ENCODE measurements around the gene CDC42EP4. TPM values are rescaled to one million over a fixed set of nuclear protein-coding genes. Genes with fewer than 3 reads are reported as not detected.
"Not testable (repeated sequence)": the region's sequence is repeated elsewhere in the genome, so short reads cannot be mapped to it uniquely, and the experiment has no call there.

The CDC42EP4 gene
- total RNA-seq, 1 donor from 2014 or later: 70.8 TPM

DNA sequence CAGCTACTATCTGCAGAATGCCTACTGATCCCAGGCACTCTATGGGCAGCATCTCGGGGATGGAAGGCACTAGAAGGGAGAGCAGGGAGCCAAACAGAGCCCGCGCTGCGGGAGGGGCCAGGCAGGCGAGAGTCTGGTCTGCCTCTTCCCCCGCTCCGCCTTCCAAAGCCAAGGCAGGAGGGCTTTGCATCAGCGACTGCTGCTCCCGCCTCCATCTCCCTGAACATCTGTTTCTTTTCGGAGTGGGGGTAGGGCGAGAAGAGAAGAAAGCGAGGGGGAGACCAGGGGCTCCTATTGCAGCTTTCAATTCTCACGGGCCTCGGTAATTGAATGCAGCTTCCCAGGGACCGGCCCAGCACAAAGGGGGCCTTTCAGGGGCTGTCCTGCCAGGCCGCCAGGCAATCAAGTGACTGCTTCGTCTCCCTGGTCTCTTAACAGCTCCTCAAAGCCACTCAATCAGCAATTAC is 31.4 kb upstream of the CDC42EP4 start:
- peak; percentile 64 for DNase-seq (ENCODE audit: low spot score)

DNA sequence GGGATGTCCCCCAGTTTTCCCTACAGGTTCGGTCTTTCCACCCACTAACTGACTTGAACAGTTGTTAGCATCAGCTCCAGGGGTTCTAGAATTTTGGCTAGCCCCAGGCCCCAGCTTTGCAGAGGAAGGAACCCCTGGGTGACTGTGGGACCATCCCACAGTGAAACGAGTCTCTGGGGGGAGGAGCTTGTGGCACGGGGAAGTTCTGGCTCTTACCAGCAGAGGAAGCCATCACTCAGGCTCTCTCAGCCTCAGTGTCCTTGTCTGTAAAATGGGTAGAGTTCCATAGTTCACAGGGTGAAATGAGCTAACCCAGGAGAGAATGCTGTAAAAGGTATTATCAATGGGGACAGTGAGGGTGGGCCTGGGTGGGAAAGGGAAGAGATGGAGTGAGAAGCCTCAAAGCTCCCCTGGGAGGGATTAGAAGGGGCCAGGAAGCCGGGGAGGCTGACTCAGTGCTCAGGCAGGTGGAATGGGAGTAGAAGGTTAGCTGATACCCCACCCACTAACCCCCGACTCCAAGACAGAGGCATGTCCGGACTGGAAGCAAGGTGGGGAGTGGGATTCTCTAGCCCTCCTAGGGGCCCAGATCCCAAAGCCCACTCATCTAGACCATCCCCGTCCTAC is 30.9 kb upstream of the CDC42EP4 start:
- DNase-seq (ENCODE audit: low spot score): no peak

DNA sequence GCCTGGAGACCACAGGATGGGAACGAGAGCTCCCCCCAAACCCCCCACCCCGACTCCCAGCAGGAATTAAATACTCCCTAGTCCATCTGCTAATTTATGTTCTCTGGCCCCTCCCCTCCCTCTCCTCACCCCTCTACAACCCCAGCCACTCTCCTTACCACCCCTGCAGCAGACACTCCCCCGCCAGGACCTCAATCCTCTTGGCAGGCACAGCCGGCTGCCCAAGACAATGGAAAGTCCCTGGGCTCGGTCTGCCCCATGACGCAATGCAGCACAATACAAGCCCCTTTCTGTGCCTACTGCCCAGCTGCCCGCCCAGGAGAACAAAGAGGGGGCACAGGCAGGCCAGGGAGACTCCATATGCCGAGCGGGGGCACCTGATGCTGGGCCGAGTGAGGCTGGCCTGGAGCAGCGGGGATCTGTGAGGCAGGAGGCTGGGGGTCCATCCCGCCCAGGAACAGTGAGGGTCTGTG is 30.3 kb upstream of the CDC42EP4 start:
- DNase-seq (ENCODE audit: low spot score): peak; percentile 76

DNA sequence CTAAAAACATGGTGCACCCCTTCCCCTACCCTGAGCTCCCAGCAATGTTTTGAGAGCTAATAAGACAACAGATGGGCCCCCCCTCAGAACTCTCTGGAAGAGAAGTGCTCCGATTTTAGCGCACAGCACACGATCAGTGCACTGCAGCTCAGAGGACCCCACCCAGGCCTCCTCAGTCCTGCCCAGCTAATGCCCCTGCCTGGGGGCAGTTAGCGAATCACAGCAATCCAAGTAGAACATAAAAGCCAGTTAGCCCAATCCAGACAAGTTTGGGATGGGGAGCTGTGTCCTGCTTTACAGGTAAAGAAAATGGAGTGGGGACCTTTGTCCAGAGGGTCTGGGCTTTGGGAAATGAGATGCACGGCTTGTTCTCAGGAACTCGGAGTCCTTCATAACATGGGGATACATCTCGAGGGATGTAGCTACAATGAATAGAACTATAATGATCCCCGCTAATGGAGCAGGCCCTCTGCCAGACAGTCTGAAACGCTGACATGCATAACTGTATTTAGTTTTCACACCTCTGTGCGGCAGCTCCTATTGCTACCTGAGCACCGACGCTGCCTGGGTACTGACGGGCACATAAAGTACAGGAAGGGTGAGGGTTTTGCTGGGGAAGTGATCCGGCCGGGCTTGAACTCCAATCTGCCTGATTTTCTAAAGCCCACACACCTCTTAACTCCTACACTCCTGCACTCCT is 29.7 kb upstream of the CDC42EP4 start:
- DNase-seq (ENCODE audit: low spot score): no peak

DNA sequence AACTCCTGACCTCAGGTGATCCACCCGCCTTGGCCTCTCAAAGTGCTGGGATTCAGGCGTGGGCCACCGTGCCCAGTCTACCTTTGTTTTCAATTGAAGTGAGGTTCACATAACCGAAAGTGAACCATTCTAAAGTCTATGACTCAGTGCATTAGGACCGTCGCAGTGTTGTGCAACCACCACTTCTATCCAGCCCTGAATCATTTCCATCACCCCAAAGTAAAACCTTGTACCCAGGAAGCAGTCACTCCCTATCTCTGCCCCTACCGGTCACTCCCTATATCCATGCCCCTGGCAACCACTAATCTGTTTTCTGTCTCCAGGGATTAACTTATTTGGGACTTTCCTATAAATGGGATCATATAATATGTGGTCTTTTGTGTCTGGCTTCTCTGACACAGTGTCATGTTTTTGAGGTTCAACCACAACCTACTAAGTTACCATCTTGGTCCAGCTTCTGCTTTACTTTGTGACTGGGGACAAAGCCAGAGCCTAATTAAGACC is 28.3 kb upstream of the CDC42EP4 start:
- peak; percentile 60 for DNase-seq (ENCODE audit: low spot score)

DNA sequence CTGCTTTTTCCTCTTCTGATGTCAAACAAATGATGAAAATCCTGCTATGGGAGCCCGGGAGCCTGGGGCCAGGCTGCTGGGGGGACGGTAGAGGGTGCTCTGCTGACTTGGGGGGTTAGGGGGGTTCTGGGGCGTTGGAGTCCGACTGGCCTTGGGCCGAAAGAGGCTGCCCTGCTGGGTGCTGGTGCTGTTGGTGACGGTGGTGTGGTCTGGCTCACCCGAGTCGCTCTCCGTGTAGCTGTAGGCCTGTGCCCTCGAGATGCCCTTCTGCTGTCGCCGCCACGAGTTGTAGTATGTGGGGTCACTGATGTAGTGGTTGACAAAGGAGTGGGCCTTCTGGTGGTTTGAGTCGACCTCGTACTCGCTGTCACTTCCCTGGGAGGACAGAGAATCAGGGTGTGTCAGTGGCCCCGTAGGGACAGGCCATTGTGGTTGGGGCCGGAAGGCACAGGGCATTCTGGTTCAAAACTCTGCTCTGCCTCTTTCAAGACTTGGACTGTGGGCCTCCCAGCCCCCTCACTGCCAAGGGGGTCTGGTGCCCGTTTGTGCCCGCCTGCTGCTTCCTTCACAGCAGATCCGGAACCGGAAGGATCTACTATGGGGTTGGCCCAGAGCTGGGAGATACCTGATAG is 26.9 kb upstream of the CDC42EP4 start:
- no peak for DNase-seq (ENCODE audit: low spot score)

DNA sequence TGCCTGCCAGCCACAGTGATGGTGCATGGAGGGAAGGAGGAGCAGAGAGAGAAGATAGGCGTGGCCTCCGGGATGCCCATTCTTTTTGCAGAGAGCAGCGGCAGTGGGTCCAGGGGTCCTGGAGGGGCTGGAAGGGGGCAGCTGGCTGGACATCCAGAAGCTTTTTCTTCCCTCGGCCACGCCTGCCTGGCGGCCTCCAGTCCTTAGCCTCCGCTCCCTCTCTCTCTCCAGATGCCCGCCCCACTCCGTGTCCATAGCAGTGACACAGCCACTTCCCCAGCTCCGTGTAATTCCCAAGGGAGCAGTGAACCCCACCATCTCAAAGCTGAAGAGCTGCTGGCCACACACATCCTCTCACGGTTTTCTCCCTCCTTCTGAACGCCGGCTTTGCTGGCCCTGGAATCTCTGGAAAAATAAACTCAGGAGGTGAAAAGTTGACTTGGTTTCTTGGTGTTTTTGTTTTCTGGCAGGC is 26.3 kb upstream of the CDC42EP4 start:
- peak; percentile 71 for DNase-seq (ENCODE audit: low spot score)

DNA sequence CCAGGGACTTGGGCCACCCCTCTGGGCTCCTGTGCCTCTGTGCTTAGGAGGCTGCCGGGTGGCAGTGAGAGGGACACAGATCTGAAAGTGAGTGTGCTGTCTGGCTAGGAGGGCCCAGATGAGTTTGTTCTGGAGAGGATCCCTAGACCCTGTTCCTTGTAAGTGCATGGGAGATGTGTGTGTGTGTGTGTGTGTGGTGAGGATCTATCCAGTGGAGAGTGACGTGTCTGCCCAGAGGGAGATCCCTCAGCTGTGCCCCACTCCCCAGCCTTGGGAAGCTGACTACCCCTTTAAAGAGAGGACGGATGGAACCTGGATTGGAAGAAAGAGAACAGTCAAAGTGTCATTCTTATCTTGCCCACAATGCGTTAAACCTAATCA is 25.5 kb upstream of the CDC42EP4 start:
- DNase-seq (ENCODE audit: low spot score): no peak

DNA sequence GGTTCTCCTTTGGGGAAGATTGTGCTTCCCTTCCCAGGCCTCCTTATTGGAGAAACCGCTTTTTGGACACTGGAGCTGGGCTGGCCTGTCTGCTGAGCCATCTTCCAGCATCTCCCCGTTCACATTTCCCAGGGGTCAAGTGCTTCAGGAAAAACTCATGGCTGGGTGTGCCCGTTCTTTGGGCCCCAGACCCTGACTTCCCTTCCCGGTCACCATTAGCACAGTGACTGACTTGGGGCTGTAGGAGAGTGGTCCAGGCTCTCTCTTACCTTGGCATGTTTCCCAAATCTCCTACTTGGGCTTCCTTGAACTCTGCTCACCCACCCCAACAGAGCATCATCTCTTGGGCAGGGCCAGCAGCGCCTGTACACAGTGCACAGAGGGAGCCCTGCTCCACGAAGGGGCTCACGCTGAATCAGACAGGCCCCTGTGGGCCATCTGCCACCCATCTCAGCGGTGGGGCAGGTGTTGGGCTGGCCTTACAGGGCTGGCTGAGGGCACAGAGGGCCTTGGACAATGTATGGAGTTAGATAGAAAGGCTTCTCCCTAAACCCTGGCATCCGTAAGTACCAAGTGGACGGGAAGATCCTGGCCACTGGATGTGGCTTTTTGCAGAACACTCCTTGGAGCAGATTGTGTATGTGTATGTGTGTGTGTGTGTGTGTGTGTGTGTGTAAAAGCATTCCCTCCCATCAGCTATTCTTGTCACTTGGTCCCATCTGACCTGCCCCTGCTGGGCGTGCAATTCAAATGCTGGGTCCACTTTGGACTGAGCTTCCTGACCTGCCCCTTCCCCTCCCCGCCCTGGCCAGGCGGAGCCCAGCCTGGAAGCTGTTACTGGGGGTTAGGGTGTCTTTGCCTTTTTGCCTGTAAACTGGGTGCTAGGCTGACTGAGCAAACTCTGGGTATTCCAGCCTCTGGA is 24.9 kb upstream of the CDC42EP4 start:
- no peak for DNase-seq (ENCODE audit: low spot score)

DNA sequence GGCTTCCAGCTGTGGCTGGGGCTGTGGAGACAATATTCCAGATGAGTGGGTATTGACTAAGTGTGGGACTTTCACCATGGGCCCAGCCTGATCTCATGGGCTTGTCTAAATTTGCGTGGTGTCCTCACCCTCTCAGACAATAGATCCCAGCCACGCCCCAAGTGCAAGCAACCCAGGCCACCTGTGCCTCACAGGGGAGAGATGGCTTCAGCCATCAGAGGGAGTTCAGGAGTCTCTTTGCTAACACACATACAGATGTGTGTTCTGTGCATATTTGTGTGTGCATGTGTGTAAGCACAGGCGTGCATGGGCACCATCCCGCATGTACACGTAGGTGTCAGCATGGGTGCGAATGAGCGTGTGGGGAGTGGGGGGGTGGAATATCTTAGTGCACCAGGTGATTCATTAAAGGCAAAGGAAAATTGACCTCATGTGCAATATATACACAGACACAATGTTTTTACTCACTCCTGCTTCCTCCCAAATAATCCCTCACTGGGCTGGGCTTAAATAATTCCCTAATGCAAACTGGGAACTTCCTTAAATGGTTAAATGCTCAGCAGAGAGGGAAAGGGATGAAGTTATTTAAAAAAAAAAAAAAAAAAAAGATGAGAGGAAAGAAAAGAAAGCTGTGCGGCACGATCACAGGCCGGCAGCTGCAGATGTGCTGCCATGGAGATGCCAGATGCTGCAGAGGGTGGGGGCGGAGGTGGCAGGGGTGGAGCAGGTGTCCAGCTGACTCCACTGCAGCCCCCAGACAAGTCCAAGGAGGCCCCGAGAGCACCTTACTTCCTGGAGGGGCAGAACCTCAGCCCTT is 24.0 kb upstream of the CDC42EP4 start:
- no peak for DNase-seq (ENCODE audit: low spot score)

DNA sequence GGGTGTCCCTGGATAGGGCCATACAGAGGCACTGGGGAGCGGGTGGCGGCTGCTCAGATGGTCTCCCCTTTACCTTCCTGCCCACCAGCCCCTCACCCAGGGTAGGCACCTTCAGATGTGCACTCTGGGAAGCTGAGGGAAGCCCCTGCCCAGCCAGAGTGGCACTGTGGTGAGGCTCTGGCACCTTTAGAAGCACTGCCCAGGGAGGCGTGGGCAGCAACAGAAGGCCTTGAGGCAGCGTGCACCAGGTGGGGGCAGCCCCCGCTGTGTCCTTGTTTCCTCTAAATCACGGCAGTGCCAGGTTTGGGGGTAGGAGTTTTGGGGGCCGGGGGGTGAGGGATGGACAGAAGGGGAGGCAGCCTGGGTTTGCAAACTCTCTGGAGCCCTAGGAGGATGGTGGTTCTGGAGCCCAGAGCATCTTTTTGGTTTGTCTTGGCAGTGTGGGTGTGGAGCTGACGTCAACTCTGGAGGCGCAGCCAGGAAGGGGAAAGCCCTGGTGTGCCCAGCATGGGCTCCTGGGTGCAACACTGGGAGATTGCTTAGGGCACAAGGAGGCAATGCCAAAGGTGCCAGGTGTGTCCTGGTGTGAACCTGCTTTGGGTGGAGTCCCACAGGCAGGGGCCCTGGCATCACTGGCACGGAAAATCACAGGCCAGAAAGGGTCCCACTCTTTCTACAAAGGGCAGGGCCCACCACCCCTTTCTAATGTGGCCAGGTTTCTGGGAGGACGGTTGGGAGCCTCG is 23.1 kb upstream of the CDC42EP4 start:
- DNase-seq (ENCODE audit: low spot score): no peak

DNA sequence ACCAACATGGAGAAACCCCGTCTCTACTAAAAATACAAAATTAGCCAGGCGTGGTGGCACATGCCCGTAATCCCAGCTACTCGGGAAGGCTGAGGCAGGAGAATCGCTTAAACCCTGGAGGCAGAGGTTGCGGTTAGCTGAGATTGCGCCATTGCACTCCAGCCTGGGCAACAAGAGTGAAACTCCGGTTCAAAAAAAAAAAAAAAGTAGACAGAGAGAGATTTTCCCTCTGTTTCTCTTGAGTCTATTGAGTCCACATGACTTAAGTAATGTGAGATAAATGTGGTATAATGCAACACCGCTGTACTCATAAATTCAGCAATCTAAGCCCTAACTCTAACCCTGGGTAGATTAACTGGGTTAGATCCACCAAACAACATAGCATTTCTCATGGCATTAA is 21.6 kb upstream of the CDC42EP4 start:
- DNase-seq (ENCODE audit: low spot score): not testable (repeated sequence)

DNA sequence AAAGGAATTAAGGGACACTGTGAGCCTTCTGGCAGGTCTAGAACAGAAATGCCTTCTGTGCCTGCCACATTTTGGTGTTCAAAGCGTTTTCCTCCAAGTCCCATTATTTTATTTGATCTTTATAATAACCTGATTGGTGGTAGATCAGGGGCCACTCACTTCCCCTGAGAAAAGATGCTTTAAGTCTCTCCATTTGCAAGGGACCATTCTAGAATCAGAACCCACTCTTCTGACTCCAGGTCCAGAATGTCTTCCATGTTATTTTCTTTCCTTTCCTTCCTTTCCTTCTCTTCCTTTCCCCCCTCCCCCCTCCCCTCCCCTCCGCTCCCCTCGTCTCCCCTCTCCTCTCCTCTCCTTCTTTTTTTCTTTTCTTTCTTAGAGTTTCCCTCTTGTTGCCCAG is 19.3 kb upstream of the CDC42EP4 start:
- no peak for DNase-seq (ENCODE audit: low spot score)

DNA sequence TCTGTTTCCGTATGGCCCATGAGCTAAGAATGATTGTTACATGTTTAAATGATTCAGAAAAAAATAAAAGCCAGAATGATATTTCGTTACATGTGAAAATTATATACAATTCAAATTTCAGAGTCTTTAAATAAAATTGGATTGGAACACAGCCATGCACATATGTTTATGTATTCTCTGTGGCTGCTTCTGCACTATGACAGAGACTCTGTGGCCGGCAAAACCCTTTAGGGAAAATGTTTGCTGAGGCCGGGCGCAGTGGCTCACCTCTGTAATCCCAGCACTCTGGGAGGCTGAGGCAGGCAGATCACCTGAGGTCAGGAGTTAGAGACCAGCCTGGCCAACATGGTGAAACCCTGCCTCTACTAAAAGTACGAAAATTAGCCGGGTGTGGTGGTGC is 15.9 kb upstream of the CDC42EP4 start:
- DNase-seq (ENCODE audit: low spot score): no peak

DNA sequence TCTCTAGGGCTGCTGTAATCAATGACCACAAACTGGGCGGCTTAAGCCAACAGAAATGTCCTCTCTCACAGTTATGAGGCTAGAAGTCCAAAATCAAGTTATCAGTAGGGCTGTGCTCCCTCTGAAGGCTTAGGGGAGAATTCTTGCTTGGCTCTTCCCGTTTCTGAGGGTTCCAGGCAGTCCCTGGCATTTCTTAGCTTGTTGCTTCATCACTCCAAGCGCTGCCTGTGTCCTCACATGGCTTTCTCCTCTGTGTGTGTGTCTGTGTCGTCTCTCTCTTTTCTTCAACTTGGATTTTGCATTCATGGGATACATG is 13.7 kb upstream of the CDC42EP4 start:
- DNase-seq (ENCODE audit: low spot score): peak; percentile 55

DNA sequence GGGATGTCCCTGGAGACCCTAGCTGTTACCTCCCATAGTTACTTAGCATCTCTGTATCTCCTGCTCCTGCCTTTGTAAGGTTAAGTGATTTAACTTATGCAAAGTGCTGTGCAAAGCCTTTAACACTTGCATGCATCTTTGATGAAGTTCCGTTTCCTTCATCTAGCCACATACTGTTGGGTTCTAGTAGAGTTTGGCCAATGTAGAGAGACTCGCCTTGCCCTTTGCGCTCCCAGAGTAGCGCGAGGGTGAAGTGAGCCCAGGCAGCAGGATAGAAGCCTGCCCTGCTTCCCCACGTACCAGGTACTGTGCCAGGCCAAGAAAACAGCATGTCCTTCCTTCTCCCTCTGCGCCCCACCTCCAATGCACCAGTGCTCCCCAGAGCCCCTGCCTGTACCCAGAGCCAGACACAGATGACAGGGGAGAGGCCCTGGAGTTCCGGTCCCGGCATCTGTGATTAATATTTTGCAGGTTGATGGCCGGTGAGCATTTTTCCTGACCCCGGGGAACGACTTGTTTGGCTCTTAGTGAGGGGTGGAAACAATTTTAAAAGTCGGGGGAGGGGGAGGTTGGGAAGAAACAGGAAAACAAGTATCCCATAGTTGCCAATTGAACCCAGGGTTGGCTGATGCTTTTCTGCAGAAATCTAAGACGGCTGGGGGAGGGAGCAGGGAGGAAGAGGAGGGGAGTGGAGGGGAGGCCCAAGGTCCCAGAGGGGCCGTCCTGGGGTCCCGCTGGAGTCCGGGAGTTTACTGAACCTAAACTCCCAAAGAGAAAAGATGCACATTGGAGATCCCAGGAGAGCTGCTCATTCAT is 13.1 kb upstream of the CDC42EP4 start:
- DNase-seq (ENCODE audit: low spot score): no peak

DNA sequence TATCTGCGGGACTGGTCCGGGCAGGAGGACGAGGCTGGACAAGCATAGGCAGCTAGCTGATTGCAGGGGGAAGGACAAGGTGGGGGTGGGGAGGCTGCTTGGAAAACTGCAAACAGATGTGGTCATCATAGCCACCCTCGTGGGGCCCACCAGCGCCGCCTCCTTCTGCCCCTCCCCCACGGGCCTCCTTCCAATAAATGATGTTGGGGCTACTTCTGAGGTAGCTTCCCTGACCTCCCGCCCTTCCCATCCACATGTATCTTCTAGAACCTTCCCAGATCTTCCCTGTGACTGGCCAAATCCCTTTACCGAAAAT is 12.3 kb upstream of the CDC42EP4 start:
- DNase-seq (ENCODE audit: low spot score): peak; percentile 84

DNA sequence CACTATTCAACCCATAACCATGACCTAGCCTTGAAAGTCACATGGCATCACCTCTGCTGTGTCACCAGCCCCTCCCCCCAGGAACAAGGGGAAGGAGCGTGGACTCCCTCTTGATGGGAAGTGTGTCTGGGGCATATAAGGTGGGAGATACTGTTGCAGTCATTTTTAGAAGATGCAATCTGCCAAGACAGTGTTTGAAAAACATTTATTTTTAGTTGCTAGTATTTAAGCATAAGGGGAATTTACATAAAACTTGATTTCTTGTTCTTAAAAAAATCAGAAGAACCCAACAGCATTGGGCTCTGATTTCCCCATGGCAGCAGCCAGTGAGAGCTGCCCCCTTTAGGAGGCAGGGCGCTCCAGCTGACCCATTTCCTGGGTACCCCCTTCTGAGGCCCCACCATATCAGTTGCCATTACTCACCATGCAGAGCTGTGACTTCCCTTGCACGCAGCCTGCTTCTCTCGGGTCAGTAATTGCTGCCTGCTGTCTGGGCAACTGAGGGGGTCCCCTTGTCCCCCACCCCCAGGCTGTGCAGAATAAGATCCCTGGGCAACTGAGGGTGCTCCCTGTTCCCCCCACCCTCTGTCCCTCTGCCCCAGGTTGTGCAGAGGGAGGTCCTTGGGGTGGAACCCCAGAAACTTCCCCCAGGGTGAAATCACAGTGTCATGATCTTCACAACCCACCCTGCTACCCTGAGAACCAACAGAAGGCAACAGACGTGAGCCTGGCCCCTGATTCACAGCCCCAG is 11.8 kb upstream of the CDC42EP4 start:
- no peak for DNase-seq (ENCODE audit: low spot score)
